ENCODE data around the gene STK16.
A peak's percentile ranks its signal among the peaks of the same experiment; 100 is the strongest.
"Not testable (repeated sequence)": the region's sequence is repeated elsewhere in the genome, so short reads cannot be mapped to it uniquely, and the experiment has no call there.

STK16 gene

DNA sequence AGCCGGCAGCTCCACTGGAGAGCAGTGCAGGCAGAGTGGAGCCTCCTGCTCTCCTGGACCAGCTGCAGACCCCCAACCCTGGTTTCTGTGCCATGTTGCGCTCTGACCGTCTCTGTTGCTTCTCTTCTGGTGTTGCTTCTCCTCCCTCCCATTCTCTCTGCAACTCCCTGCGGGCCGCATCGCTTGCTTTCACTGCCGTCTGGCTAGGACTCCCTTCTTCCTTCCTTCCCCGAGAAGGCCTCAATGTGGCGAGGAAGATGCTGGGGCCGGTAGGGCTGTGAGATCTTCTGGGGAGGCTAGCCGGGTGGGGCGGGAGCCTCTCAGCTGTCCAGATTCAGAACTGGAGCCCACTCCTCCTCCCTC, 40.1 kb downstream of the STK16 start:
- WGBS (ENCODE audit: extremely low coverage, insufficient coverage, low lambda C conversion rate): no CpG with 5 or more reads among the region's 12 CpGs

DNA sequence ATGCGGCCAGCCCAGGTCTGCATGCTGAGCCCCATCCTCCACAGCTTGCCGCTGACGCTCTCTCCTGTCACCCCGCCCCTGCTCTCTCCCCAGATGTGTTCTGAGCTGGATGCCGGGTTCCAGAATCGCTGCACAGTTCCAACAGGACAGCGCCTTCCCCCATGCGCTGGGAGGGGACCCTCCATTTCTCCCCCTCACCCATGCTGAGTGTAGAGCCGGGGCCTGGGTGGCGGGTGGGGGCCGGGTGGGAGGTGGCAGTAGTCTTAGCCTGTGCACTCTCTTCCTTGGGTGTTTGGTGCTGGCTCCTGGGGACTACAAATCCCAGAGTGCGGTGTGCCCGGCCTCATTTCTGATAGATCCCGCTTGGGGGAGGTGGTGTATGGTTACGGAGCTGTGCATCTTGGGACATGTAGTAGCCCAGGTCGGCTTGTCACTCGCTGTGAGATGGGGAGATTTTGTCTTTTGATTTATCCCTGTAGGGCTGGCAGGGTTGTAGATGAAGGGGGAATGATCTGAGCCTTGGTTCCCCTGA, 40.7 kb downstream of the STK16 start:
- H3K79me2 ChIP-seq (ENCODE audit: control insufficient read depth, insufficient read depth, low read length): no peaks in the 10 kb centered on the region

More for the DNA sequence above, 40.1 kb downstream of the STK16 start:
- no peak overlapping the region for H2BK15ac ChIP-seq (replicated peaks; ENCODE audit: low read depth)
- no peak overlapping the region for H3K4ac ChIP-seq (ENCODE audit: low read depth, low read length)
- DNase-seq: no peak
- H4K5ac ChIP-seq (ENCODE audit: low read length): no peak overlapping the region
- H2AK5ac ChIP-seq (ENCODE audit: low read length): no peak overlapping the region
- H3K23ac ChIP-seq (ENCODE audit: low read length): no peak overlapping the region
- H3K79me1 ChIP-seq (ENCODE audit: low read length): no peaks in the 10 kb centered on the region
- peak overlapping the region; percentile 34 for H3K9ac ChIP-seq (ENCODE audit: low read length)
- peaks cover 10% of the 10 kb centered on the region for H3K4me1 ChIP-seq (ENCODE audit: control insufficient read depth, low read depth, low read length)
- no peaks in the 10 kb centered on the region for H3K79me2 ChIP-seq (ENCODE audit: control insufficient read depth, insufficient read depth, low read length)
- no peak overlapping the region for H2BK120ac ChIP-seq (ENCODE audit: low read depth, low read length)
- H3K27ac ChIP-seq (ENCODE audit: low read depth, low read length): no peak overlapping the region
- H3K27me3 ChIP-seq (ENCODE audit: insufficient read depth, low read length, poor library complexity): no peaks in the 10 kb centered on the region
- no peak overlapping the region for H3K18ac ChIP-seq (ENCODE audit: low read length)
- H2BK5ac ChIP-seq (ENCODE audit: low read length): no peak overlapping the region
- no peak overlapping the region for H3K4me2 ChIP-seq (ENCODE audit: low read length)
- H3K4me3 ChIP-seq (ENCODE audit: low read length): no peak overlapping the region
- no peaks in the 10 kb centered on the region for H3K36me3 ChIP-seq (ENCODE audit: control insufficient read depth, insufficient read depth, low read length)
- no peak overlapping the region for H4K8ac ChIP-seq (ENCODE audit: low read depth, low read length)
- H3K56ac ChIP-seq (ENCODE audit: low read length): peak overlapping the region; percentile 64

DNA sequence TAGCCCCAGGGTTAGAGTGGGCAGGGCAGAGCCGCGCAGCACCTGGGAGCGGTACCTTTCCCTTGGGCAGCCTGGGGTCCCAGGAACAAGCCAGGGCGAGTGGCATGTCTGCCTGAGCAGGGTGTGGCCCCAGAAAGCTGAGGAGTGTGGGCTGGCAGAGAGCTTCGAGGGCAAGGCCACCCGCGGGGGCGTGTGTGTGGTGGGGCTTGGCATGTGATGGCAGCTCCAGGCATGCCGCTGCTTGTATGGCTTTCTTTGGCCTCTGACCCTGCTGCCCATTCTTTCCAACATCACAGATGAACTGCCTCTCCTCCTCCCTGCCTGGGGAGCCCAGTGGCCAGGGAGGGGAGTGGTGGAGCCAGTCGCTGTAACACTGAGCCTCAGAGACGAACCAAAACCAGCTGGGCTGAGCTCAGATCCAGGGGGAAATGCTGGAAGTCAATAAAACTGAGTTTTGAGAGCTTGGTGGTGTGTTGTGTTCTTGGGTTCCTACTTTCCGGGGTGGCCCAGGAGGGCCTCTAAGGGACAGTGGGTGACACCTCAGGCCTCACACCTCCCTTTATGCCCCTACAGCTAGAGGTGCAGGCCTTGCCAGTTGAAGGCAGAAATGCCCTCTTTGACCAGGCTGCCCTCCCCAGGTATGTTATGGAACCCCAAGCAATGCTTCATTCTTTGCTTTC, 41.3 kb downstream of the STK16 start:
- no peaks in the 10 kb centered on the region for H3K27me3 ChIP-seq (ENCODE audit: insufficient read depth, low read length, poor library complexity)
- no peak overlapping the region for H3K27ac ChIP-seq (ENCODE audit: low read depth, low read length)
- H3K56ac ChIP-seq (ENCODE audit: low read length): peak overlapping the region; percentile 74
- H2BK15ac ChIP-seq (replicated peaks; ENCODE audit: low read depth): no peak overlapping the region
- H2BK5ac ChIP-seq (ENCODE audit: low read length): no peak overlapping the region
- peak overlapping the region; percentile 31 for H3K9ac ChIP-seq (ENCODE audit: low read length)
- no CpG with 5 or more reads among the region's 12 CpGs for WGBS (ENCODE audit: extremely low coverage, insufficient coverage, low lambda C conversion rate)
- H2BK120ac ChIP-seq (ENCODE audit: low read depth, low read length): no peak overlapping the region
- peaks cover 2% of the 10 kb centered on the region for H3K4me1 ChIP-seq (ENCODE audit: control insufficient read depth, low read depth, low read length)
- no peaks in the 10 kb centered on the region for H3K79me2 ChIP-seq (ENCODE audit: control insufficient read depth, insufficient read depth, low read length)
- H3K18ac ChIP-seq (ENCODE audit: low read length): no peak overlapping the region
- H4K5ac ChIP-seq (ENCODE audit: low read length): no peak overlapping the region
- no peak overlapping the region for H4K8ac ChIP-seq (ENCODE audit: low read depth, low read length)
- no peaks in the 10 kb centered on the region for H3K79me1 ChIP-seq (ENCODE audit: low read length)
- no peak overlapping the region for H2AK5ac ChIP-seq (ENCODE audit: low read length)
- H3K4me3 ChIP-seq (ENCODE audit: low read length): no peak overlapping the region
- no peak overlapping the region for H3K4ac ChIP-seq (ENCODE audit: low read depth, low read length)
- no peak overlapping the region for H3K4me2 ChIP-seq (ENCODE audit: low read length)
- DNase-seq: no peak
- H3K23ac ChIP-seq (ENCODE audit: low read length): no peak overlapping the region
- no peaks in the 10 kb centered on the region for H3K36me3 ChIP-seq (ENCODE audit: control insufficient read depth, insufficient read depth, low read length)

More for the DNA sequence above, 40.7 kb downstream of the STK16 start:
- H4K8ac ChIP-seq (ENCODE audit: low read depth, low read length): no peak overlapping the region
- H2BK15ac ChIP-seq (replicated peaks; ENCODE audit: low read depth): no peak overlapping the region
- H3K4me3 ChIP-seq (ENCODE audit: low read length): no peak overlapping the region
- no peak overlapping the region for H2BK5ac ChIP-seq (ENCODE audit: low read length)
- H2BK120ac ChIP-seq (ENCODE audit: low read depth, low read length): no peak overlapping the region
- WGBS (ENCODE audit: extremely low coverage, insufficient coverage, low lambda C conversion rate): no CpG with 5 or more reads among the region's 17 CpGs
- no peak overlapping the region for H3K4me2 ChIP-seq (ENCODE audit: low read length)
- H3K4ac ChIP-seq (ENCODE audit: low read depth, low read length): no peak overlapping the region
- H2AK5ac ChIP-seq (ENCODE audit: low read length): no peak overlapping the region
- peak; percentile 92 for DNase-seq
- H3K56ac ChIP-seq (ENCODE audit: low read length): peak overlapping the region; percentile 74
- H3K23ac ChIP-seq (ENCODE audit: low read length): no peak overlapping the region
- no peaks in the 10 kb centered on the region for H3K79me1 ChIP-seq (ENCODE audit: low read length)
- no peak overlapping the region for H3K18ac ChIP-seq (ENCODE audit: low read length)
- H3K4me1 ChIP-seq (ENCODE audit: control insufficient read depth, low read depth, low read length): peaks cover 5% of the 10 kb centered on the region
- no peaks in the 10 kb centered on the region for H3K36me3 ChIP-seq (ENCODE audit: control insufficient read depth, insufficient read depth, low read length)
- H3K27ac ChIP-seq (ENCODE audit: low read depth, low read length): no peak overlapping the region
- no peak overlapping the region for H4K5ac ChIP-seq (ENCODE audit: low read length)
- H3K27me3 ChIP-seq (ENCODE audit: insufficient read depth, low read length, poor library complexity): no peaks in the 10 kb centered on the region
- peak overlapping the region; percentile 34 for H3K9ac ChIP-seq (ENCODE audit: low read length)

DNA sequence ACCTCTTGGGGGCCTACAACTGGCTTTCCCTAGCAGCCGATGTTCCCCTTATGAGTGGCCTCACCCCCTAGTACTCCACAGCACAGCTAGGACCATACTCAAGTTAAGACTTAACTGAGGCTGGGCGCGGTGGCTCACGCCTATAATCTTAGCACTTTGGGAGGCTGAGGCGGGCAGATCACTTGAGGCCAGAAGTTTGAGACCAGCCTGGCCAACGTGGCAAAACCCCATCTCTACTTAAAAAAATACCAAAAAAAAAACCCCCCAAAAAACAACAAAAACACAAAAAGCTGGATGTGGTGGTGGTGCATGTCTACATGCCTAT, 41.8 kb downstream of the STK16 start:
- WGBS (ENCODE audit: extremely low coverage, insufficient coverage, low lambda C conversion rate): no CpG with 5 or more reads among the region's 6 CpGs
- H3K4me3 ChIP-seq (ENCODE audit: low read length); H2BK120ac ChIP-seq (ENCODE audit: low read depth, low read length); H3K23ac ChIP-seq (ENCODE audit: low read length); H3K4ac ChIP-seq (ENCODE audit: low read depth, low read length); H2BK5ac ChIP-seq (ENCODE audit: low read length); H3K4me2 ChIP-seq (ENCODE audit: low read length); H3K79me1 ChIP-seq (ENCODE audit: low read length); H3K18ac ChIP-seq (ENCODE audit: low read length); H3K56ac ChIP-seq (ENCODE audit: low read length); H2BK15ac ChIP-seq (replicated peaks; ENCODE audit: low read depth); H3K9ac ChIP-seq (ENCODE audit: low read length); H2AK5ac ChIP-seq (ENCODE audit: low read length); H4K5ac ChIP-seq (ENCODE audit: low read length); H4K8ac ChIP-seq (ENCODE audit: low read depth, low read length); H3K27ac ChIP-seq (ENCODE audit: low read depth, low read length); H3K36me3 ChIP-seq (ENCODE audit: control insufficient read depth, insufficient read depth, low read length); H3K4me1 ChIP-seq (ENCODE audit: control insufficient read depth, low read depth, low read length); H3K79me2 ChIP-seq (ENCODE audit: control insufficient read depth, insufficient read depth, low read length); DNase-seq; H3K27me3 ChIP-seq (ENCODE audit: insufficient read depth, low read length, poor library complexity): not testable (repeated sequence)

DNA sequence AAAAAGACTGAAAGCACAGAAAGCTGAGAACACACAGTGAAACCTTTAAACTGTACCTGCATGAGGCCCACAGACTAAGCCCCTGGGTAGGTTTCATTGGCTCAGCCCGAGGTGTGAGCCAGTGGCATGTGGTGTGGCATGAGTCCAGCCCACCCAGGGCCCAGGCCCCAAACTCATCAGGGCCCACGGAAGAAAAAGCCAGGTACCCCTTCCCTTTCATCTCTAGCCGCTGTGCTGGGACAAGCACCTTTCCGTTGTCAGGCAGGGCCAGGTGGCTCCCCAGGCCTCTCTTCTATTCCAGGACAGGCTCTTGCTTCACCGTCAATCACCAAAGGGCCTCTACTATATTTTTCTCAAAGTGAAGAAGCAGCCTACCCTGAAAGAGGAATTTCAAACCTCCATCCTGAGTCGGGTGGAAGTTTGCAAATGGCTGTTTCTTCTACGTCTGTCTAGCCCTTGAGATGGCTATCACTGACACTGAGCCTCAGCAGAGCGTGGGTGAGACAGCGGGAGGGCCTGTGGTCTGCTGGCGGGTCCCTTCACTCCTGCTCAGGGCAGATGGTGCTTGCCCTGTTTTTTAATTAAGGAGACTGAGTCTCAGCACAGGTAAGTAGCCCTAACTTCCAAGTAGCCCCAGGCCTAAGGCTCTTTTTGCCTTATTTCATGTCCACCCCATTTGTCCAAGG, 42.4 kb downstream of the STK16 start:
- no peak overlapping the region for H3K9ac ChIP-seq (ENCODE audit: low read length)
- no peak overlapping the region for H2BK120ac ChIP-seq (ENCODE audit: low read depth, low read length)
- H3K4me1 ChIP-seq (ENCODE audit: control insufficient read depth, low read depth, low read length): peaks cover 2% of the 10 kb centered on the region
- H3K79me2 ChIP-seq (ENCODE audit: control insufficient read depth, insufficient read depth, low read length): no peaks in the 10 kb centered on the region
- no peak overlapping the region for H4K8ac ChIP-seq (ENCODE audit: low read depth, low read length)
- H2AK5ac ChIP-seq (ENCODE audit: low read length): no peak overlapping the region
- H2BK5ac ChIP-seq (ENCODE audit: low read length): no peak overlapping the region
- no peak overlapping the region for H3K4me2 ChIP-seq (ENCODE audit: low read length)
- H3K4ac ChIP-seq (ENCODE audit: low read depth, low read length): peak overlapping the region; percentile 19
- H3K56ac ChIP-seq (ENCODE audit: low read length): no peak overlapping the region
- H3K36me3 ChIP-seq (ENCODE audit: control insufficient read depth, insufficient read depth, low read length): no peaks in the 10 kb centered on the region
- no peak overlapping the region for H3K27ac ChIP-seq (ENCODE audit: low read depth, low read length)
- no peak overlapping the region for H3K23ac ChIP-seq (ENCODE audit: low read length)
- no peaks in the 10 kb centered on the region for H3K27me3 ChIP-seq (ENCODE audit: insufficient read depth, low read length, poor library complexity)
- no peak overlapping the region for H4K5ac ChIP-seq (ENCODE audit: low read length)
- H3K18ac ChIP-seq (ENCODE audit: low read length): no peak overlapping the region
- H3K4me3 ChIP-seq (ENCODE audit: low read length): no peak overlapping the region
- no peaks in the 10 kb centered on the region for H3K79me1 ChIP-seq (ENCODE audit: low read length)
- no peak for DNase-seq
- no peak overlapping the region for H2BK15ac ChIP-seq (replicated peaks; ENCODE audit: low read depth)
- no CpG with 5 or more reads among the region's 10 CpGs for WGBS (ENCODE audit: extremely low coverage, insufficient coverage, low lambda C conversion rate)

All from mesendoderm (in vitro differentiated cells).